Peyer's patch (tissue), 4 donors: ENCODE measurements around the gene C6orf141. TPM values are rescaled to one million over a fixed set of nuclear protein-coding genes. Genes with fewer than 3 reads are reported as not detected.
A peak's percentile ranks its signal among the peaks of the same experiment; 100 is the strongest.

ENCODE experiments used
- DNase-seq, 3 donors: peaks; one replicate each; pipeline ENCODE4 v3.0.0-alpha.2; 2017 to 2019
- H3K27ac ChIP-seq, 4 donors: fragments of 200-600 bp; sonication (generic); one replicate each; pipeline ENCODE4 v1.5.1; 2016 to 2019
- H3K27me3 ChIP-seq, 2 donors: fragments of 200-600 bp; sonication (generic); one replicate each; pipeline ENCODE4 v1.5.1; 2019
- H3K36me3 ChIP-seq, 3 donors: fragments of 200-600 bp; sonication (generic); one replicate each; pipeline ENCODE4 v1.5.1; 2016 to 2019
- H3K4me1 ChIP-seq, 4 donors: fragments of 200-600 bp; sonication (generic); one replicate each; pipeline ENCODE4 v1.5.1; 2016 to 2019
- H3K4me3 ChIP-seq, 4 donors: fragments of 200-600 bp; sonication (generic); 1 replicate in 3 of 4; 2 replicates in 1 of 4; pipeline ENCODE4 v1.5.1; 2016 to 2019; ENCODE audit warnings: mild to moderate bottlenecking in 1 of 4
- H3K9me3 ChIP-seq, 4 donors: fragments of 200-600 bp; sonication (generic); one replicate each; pipeline ENCODE4 v1.5.1; 2016 to 2019; ENCODE audit warnings: mild to moderate bottlenecking in 1 of 4
- CTCF ChIP-seq, 6 experiments: fragments of 450-650 bp in 4 of 6; fragments of 200-600 bp in 2 of 6; sonication (generic) in 1 of 6; IDR thresholded peaks; one replicate each; pipeline ENCODE4 v1.5.1; 2017 to 2019; ENCODE audit warnings: antibody characterized with exemption in 6 of 6, mild to moderate bottlenecking in 3 of 6, moderate library complexity in 1 of 6
- POLR2A ChIP-seq, 2 donors: fragments of 450-650 bp; IDR thresholded peaks; one replicate each; pipeline ENCODE4 v1.5.1; 2017; ENCODE audit warnings: antibody characterized with exemption in 2 of 2, mild to moderate bottlenecking in 2 of 2, moderate library complexity in 2 of 2
- total RNA-seq, 4 donors: library from RNA; depleted of rRNA; stranded (reverse); fragments of >200 nt; gene quantifications; one replicate each; pipeline ENCODE4 v1.1.0, GENCODE V29; 2016

Gene C6orf141
- total RNA-seq, 4 donors from 2014 or later = 4.9 to 8.6 (median 8.2) TPM; not detected in 1

- TF ChIP-seq CTCF (IDR thresholded peaks at IDR 0.05) = no peak
- no peak for DNase-seq
- Histone ChIP-seq H3K4me3 (no peak overlapping the region), H3K4me1 (no peaks in the 10 kb centered on the region), H3K36me3 (no peaks in the 10 kb centered on the region), H3K9me3 (no peaks in the 10 kb centered on the region), H3K27me3 (no peaks in the 10 kb centered on the region), H3K27ac (no peak overlapping the region)
These were observed 21.9 kb upstream of the C6orf141 start for GRCh38 chr6:49528571-49528970.

- H3K36me3 ChIP-seq = no peaks in the 10 kb centered on the region
- no peak overlapping the region for H3K27ac ChIP-seq
- TF ChIP-seq POLR2A (IDR thresholded peaks at IDR 0.05) (no peak), CTCF (IDR thresholded peaks at IDR 0.05) (no peak)
- no peaks in the 10 kb centered on the region for H3K27me3 ChIP-seq
- DNase-seq = no peak
- H3K4me1 ChIP-seq = no peaks in the 10 kb centered on the region
- no peaks in the 10 kb centered on the region for H3K9me3 ChIP-seq
- no peak overlapping the region for H3K4me3 ChIP-seq
These were observed 20.2 kb upstream of the C6orf141 start for GRCh38 chr6:49530141-49530776.

GRCh38 chr6:49531774-49532569 is 18.5 kb upstream of the C6orf141 start:
- H3K36me3 ChIP-seq = no peaks in the 10 kb centered on the region
- TF ChIP-seq POLR2A (IDR thresholded peaks at IDR 0.05) = no peak
- peak in 5 of 6 experiments; percentile 48 to 97 (median 83) for TF ChIP-seq CTCF (IDR thresholded peaks at IDR 0.05)
- no peaks in the 10 kb centered on the region for H3K4me1 ChIP-seq
- DNase-seq = no peak
- no peak overlapping the region for H3K27ac ChIP-seq
- H3K4me3 ChIP-seq = no peak overlapping the region
- no peaks in the 10 kb centered on the region for H3K27me3 ChIP-seq
- H3K9me3 ChIP-seq = no peaks in the 10 kb centered on the region

- DNase-seq = no peak
- no peaks in the 10 kb centered on the region for H3K4me1 ChIP-seq
- TF ChIP-seq CTCF (IDR thresholded peaks at IDR 0.05) (no peak), POLR2A (IDR thresholded peaks at IDR 0.05) (no peak)
These were observed 14.7 kb upstream of the C6orf141 start for GRCh38 chr6:49535795-49536194.

GRCh38 chr6:49539102-49539501 is 11.4 kb upstream of the C6orf141 start:
- no peak for DNase-seq
- no peaks in the 10 kb centered on the region for H3K4me1 ChIP-seq
- H3K4me3 ChIP-seq = no peak overlapping the region

More at GRCh38 chr6:49535795-49536194, 14.7 kb upstream of the C6orf141 start:
- H3K4me3 ChIP-seq = no peak overlapping the region
- no peaks in the 10 kb centered on the region for H3K9me3 ChIP-seq
- H3K36me3 ChIP-seq = no peaks in the 10 kb centered on the region
- no peak overlapping the region for H3K27ac ChIP-seq
- no peaks in the 10 kb centered on the region for H3K27me3 ChIP-seq

More at GRCh38 chr6:49539102-49539501, 11.4 kb upstream of the C6orf141 start:
- TF ChIP-seq POLR2A (IDR thresholded peaks at IDR 0.05) (no peak), CTCF (IDR thresholded peaks at IDR 0.05) (no peak)
- Histone ChIP-seq H3K27me3 (no peaks in the 10 kb centered on the region), H3K36me3 (no peaks in the 10 kb centered on the region), H3K9me3 (no peaks in the 10 kb centered on the region), H3K27ac (no peak overlapping the region)
